Astrocyte (in vitro differentiated cells and primary cell): ENCODE measurements around the gene PTPRN2. TPM values are rescaled to one million over a fixed set of nuclear protein-coding genes. Genes with fewer than 3 reads are reported as not detected.

ENCODE experiments used
- DNase-seq: peaks from one replicate; pipeline ENCODE4 v3.0.0-alpha.2; 2010; ENCODE audit warnings: low read depth
- FAIRE-seq: peaks from 2 replicates; lab custom pipeline; 2011; peaks lifted over from hg19 to GRCh38; lab: Jason Lieb, UNC
- H2AFZ ChIP-seq: 2 replicates; pipeline ENCODE4 v1.6.0; 2012; ENCODE audit warnings: low read depth, low read length, inconsistent platforms
- H3K27ac ChIP-seq: 2 replicates; pipeline ENCODE4 v1.5.1; 2011; ENCODE audit warnings: low read depth, low read length, inconsistent platforms
- H3K27me3 ChIP-seq: 2 replicates; pipeline ENCODE4 v1.6.0; 2011; ENCODE audit warnings: low read length, inconsistent platforms; ENCODE audit not compliant: insufficient read depth
- H3K36me3 ChIP-seq: 2 replicates; pipeline ENCODE4 v1.5.1; 2011; ENCODE audit warnings: low read length, inconsistent platforms; ENCODE audit not compliant: insufficient read depth
- H3K4me1 ChIP-seq: 2 replicates; pipeline ENCODE4 v1.5.1; 2011; ENCODE audit warnings: low read length, inconsistent platforms; ENCODE audit not compliant: insufficient read depth
- H3K4me2 ChIP-seq: 2 replicates; pipeline ENCODE4 v1.6.0; 2012; ENCODE audit warnings: low read length, inconsistent platforms
- H3K4me3 ChIP-seq: 2 replicates; pipeline ENCODE4 v1.5.1; 2011; ENCODE audit warnings: low read depth, mild to moderate bottlenecking, low read length, inconsistent platforms; ENCODE audit not compliant: insufficient read depth
- H3K79me2 ChIP-seq: 2 replicates; pipeline ENCODE4 v1.6.0; 2012; ENCODE audit warnings: mild to moderate bottlenecking, low read length, inconsistent platforms; ENCODE audit not compliant: insufficient read depth
- H3K9ac ChIP-seq: 2 replicates; pipeline ENCODE4 v1.6.0; 2012; ENCODE audit warnings: mild to moderate bottlenecking, low read length, inconsistent platforms
- H3K9me3 ChIP-seq: 2 replicates; pipeline ENCODE4 v1.5.1; 2012; ENCODE audit warnings: low read depth, mild to moderate bottlenecking, low read length, inconsistent platforms; ENCODE audit not compliant: insufficient read depth
- H4K20me1 ChIP-seq: 2 replicates; pipeline ENCODE4 v1.6.0; 2012; ENCODE audit warnings: low read length, inconsistent platforms; ENCODE audit not compliant: insufficient read depth
- H3K27ac Mint-ChIP-seq: one replicate; pipeline ENCODE4 v1.8.0; 2021; ENCODE audit warnings: mild to moderate bottlenecking, mixed read lengths; ENCODE audit not compliant: unreplicated experiment
- H3K27me3 Mint-ChIP-seq: one replicate; pipeline ENCODE4 v1.8.0; 2021; ENCODE audit warnings: low read depth, mixed read lengths; ENCODE audit not compliant: unreplicated experiment
- H3K36me3 Mint-ChIP-seq: one replicate; pipeline ENCODE4 v1.8.0; 2021; ENCODE audit warnings: low read depth, mixed read lengths; ENCODE audit not compliant: unreplicated experiment
- H3K4me1 Mint-ChIP-seq: one replicate; pipeline ENCODE4 v1.8.0; 2021; ENCODE audit warnings: low read depth, mixed read lengths; ENCODE audit not compliant: unreplicated experiment
- H3K4me3 Mint-ChIP-seq: one replicate; pipeline ENCODE4 v1.8.0; 2021; ENCODE audit warnings: mild to moderate bottlenecking, moderate library complexity, mixed read lengths; ENCODE audit not compliant: unreplicated experiment
- H3K9me3 Mint-ChIP-seq: one replicate; pipeline ENCODE4 v1.8.0; 2021; ENCODE audit warnings: mild to moderate bottlenecking, mixed read lengths; ENCODE audit not compliant: unreplicated experiment
- EZH2 ChIP-seq: IDR thresholded peaks from 2 replicates; pipeline ENCODE4 v1.6.1; 2012; ENCODE audit warnings: mild to moderate bottlenecking, low read length, inconsistent platforms; ENCODE audit not compliant: insufficient read depth
- total RNA-seq: library from RNA; stranded (reverse); gene quantifications from 2 replicates; pipeline ENCODE4 v1.2.1, GENCODE V29; 2021
- TF ChIP-seq, protein P1 (sequence below): IDR thresholded peaks from 2 replicates; pipeline ENCODE4 v1.5.1; 2011; ENCODE audit warnings: low read depth, mild to moderate bottlenecking, inconsistent platforms, low read length, moderate library complexity; ENCODE audit not compliant: insufficient read depth

Gene PTPRN2
- total RNA-seq, 1 donor from 2014 or later: 0.09 TPM

DNA sequence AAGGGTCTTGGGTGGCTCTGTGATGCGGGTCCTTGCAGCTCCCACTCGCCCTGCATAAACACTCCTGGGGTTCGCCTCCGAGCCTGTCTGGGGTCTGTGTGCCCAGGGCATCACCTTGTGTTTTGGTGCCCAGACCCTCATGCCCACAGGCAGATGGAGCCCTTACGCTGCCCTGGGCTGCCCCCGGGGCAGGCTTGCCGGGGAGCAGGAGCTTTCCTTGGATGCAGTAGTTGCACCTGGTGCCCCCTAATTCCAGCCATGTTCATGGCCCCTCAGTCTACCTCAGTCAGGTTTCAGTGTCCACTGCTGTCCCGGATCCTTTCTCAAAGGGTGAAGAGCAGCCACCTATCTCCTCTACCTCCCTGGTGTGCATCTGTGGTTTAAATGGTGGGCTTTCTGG, 396.0 kb downstream of the PTPRN2 start:
- Histone ChIP-seq H3K4me3 (no peak overlapping the region), H3K4me2 (no peak overlapping the region), H3K9ac (no peak overlapping the region), H3K27ac (no peak overlapping the region), H3K27me3 (no peaks in the 10 kb centered on the region), H3K4me1 (no peaks in the 10 kb centered on the region), H3K36me3 (no peaks in the 10 kb centered on the region), H4K20me1 (no peaks in the 10 kb centered on the region), H3K9me3 (peaks cover 18% of the 10 kb centered on the region), H3K79me2 (no peaks in the 10 kb centered on the region), H2AFZ (no peak overlapping the region)
- no peaks in the 10 kb centered on the region for H3K4me1 Mint-ChIP-seq
- H3K9me3 Mint-ChIP-seq: peaks cover 44% of the 10 kb centered on the region
- no peak overlapping the region for H3K4me3 Mint-ChIP-seq
- H3K27me3 Mint-ChIP-seq: no peaks in the 10 kb centered on the region
- H3K27ac Mint-ChIP-seq: no peak overlapping the region
- DNase-seq: no peak
- TF ChIP-seq EZH2: no peak
- TF ChIP-seq, protein P1, sequence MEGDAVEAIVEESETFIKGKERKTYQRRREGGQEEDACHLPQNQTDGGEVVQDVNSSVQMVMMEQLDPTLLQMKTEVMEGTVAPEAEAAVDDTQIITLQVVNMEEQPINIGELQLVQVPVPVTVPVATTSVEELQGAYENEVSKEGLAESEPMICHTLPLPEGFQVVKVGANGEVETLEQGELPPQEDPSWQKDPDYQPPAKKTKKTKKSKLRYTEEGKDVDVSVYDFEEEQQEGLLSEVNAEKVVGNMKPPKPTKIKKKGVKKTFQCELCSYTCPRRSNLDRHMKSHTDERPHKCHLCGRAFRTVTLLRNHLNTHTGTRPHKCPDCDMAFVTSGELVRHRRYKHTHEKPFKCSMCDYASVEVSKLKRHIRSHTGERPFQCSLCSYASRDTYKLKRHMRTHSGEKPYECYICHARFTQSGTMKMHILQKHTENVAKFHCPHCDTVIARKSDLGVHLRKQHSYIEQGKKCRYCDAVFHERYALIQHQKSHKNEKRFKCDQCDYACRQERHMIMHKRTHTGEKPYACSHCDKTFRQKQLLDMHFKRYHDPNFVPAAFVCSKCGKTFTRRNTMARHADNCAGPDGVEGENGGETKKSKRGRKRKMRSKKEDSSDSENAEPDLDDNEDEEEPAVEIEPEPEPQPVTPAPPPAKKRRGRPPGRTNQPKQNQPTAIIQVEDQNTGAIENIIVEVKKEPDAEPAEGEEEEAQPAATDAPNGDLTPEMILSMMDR: no peak
- no peaks in the 10 kb centered on the region for H3K36me3 Mint-ChIP-seq
- FAIRE-seq: no peak

DNA sequence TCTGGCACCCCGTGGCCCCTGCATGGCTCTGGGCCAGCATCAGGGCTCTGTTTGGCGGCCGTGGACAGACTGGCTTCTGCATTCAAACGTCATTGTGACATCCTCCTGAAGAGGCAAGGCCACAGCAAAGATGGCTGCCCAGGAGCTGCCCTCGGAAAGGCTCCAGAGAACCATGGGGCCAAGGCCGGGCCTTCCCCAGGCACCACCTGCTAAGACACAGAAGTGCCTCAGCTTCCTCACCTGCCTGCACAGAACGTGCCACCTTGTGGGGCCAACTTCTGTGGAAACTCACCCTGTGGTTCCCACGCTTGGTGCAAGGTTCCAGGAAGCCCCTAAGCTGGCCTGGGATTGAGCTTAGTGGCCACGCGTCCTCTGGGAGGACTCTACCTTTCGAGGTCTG, 396.9 kb downstream of the PTPRN2 start:
- Mint-ChIP-seq H3K4me1 (no peaks in the 10 kb centered on the region), H3K36me3 (no peaks in the 10 kb centered on the region), H3K4me3 (no peak overlapping the region), H3K27ac (no peak overlapping the region), H3K9me3 (peaks cover 37% of the 10 kb centered on the region), H3K27me3 (no peaks in the 10 kb centered on the region)
- H3K79me2 ChIP-seq: no peaks in the 10 kb centered on the region
- DNase-seq: no peak
- H3K4me3 ChIP-seq: no peak overlapping the region
- H3K4me1 ChIP-seq: no peaks in the 10 kb centered on the region
- no peaks in the 10 kb centered on the region for H3K36me3 ChIP-seq
- H4K20me1 ChIP-seq: no peaks in the 10 kb centered on the region
- TF ChIP-seq EZH2: no peak
- TF ChIP-seq, protein P1: no peak
- H3K9me3 ChIP-seq: peaks cover 14% of the 10 kb centered on the region
- FAIRE-seq: no peak
- no peak overlapping the region for H3K27ac ChIP-seq
- no peak overlapping the region for H3K4me2 ChIP-seq
- no peak overlapping the region for H2AFZ ChIP-seq
- no peaks in the 10 kb centered on the region for H3K27me3 ChIP-seq
- no peak overlapping the region for H3K9ac ChIP-seq

DNA sequence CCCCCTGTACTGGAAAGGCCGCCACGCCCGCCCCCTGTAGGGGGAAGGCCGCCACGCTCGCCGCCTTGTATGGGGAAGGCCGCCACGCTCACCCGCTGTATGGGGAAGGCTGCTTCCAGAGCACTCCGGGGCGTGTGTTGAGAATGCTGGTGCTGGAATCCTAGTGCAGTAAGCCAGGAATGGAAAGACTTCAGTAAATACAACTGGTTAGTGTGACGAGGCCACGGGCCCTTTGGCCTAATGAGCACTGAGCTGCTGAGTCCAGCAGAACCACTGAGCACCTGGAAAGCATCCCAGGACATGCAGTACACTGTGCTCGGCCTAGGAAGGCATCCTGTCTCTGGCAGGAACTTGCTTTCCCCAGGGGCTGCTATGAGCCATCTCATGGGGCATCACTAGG, 398.9 kb downstream of the PTPRN2 start:
- H3K79me2 ChIP-seq: no peaks in the 10 kb centered on the region
- peaks cover 28% of the 10 kb centered on the region for H3K9me3 Mint-ChIP-seq
- no peaks in the 10 kb centered on the region for H4K20me1 ChIP-seq
- H3K27ac ChIP-seq: no peak overlapping the region
- H3K4me2 ChIP-seq: no peak overlapping the region
- H3K27ac Mint-ChIP-seq: no peak overlapping the region
- H3K4me1 ChIP-seq: no peaks in the 10 kb centered on the region
- no peak overlapping the region for H2AFZ ChIP-seq
- no peak overlapping the region for H3K9ac ChIP-seq
- no peaks in the 10 kb centered on the region for H3K36me3 ChIP-seq
- no peak overlapping the region for H3K4me3 Mint-ChIP-seq
- no peak overlapping the region for H3K4me3 ChIP-seq
- TF ChIP-seq, protein P1: no peak
- no peak for TF ChIP-seq EZH2
- H3K27me3 Mint-ChIP-seq: no peaks in the 10 kb centered on the region
- H3K9me3 ChIP-seq: peaks cover 7% of the 10 kb centered on the region
- H3K36me3 Mint-ChIP-seq: no peaks in the 10 kb centered on the region
- H3K27me3 ChIP-seq: no peaks in the 10 kb centered on the region
- H3K4me1 Mint-ChIP-seq: no peaks in the 10 kb centered on the region
- FAIRE-seq (no peak), DNase-seq (no peak)
